Thyroid gland (tissue), 4 donors: ENCODE measurements around the gene MEX3D. TPM values are rescaled to one million over a fixed set of nuclear protein-coding genes. Genes with fewer than 3 reads are reported as not detected.

Experiments used
- DNase-seq, 2 donors: peaks; one replicate each; pipeline ENCODE4 v3.0.0-alpha.2; 2019
- H3K27ac ChIP-seq, 3 donors: fragments of 200-600 bp; sonication (generic); 1 replicate in 2 of 3; 2 replicates in 1 of 3; pipeline ENCODE4 v1.5.1; 2016 to 2019; ENCODE audit warnings: mild to moderate bottlenecking in 1 of 3, moderate library complexity in 1 of 3
- H3K27me3 ChIP-seq: fragments of 200-600 bp; sonication (generic); one replicate; pipeline ENCODE4 v1.5.1; 2019
- H3K36me3 ChIP-seq, 2 donors: fragments of 200-600 bp; sonication (generic); one replicate each; pipeline ENCODE4 v1.5.1; 2016 to 2019
- H3K4me1 ChIP-seq, 2 donors: fragments of 200-600 bp; sonication (generic); one replicate each; pipeline ENCODE4 v1.5.1; 2017 to 2019
- H3K4me3 ChIP-seq, 3 donors: fragments of 200-600 bp; sonication (generic); replicated peaks in 1 of 3; 1 replicate in 2 of 3; 2 replicates in 1 of 3; pipeline ENCODE4 v1.5.1; 2016; ENCODE audit warnings: mild to moderate bottlenecking in 1 of 3
- H3K9me3 ChIP-seq: fragments of 200-600 bp; sonication (generic); one replicate; pipeline ENCODE4 v1.5.1; 2017
- CTCF ChIP-seq, 6 experiments: fragments of 200-600 bp in 3 of 6; fragments of 450-650 bp in 3 of 6; sonication (generic) in 3 of 6; IDR thresholded peaks; one replicate each; pipeline ENCODE4 v1.5.1; 2016 to 2019; ENCODE audit warnings: antibody characterized with exemption in 6 of 6, mild to moderate bottlenecking in 2 of 6, inconsistent platforms in 1 of 6, moderate library complexity in 1 of 6
- POLR2A ChIP-seq, 2 donors: fragments of 450-650 bp; IDR thresholded peaks; one replicate each; pipeline ENCODE4 v1.6.1; 2017; ENCODE audit warnings: antibody characterized with exemption in 2 of 2, mild to moderate bottlenecking in 2 of 2, moderate library complexity in 1 of 2
- WGBS, 2 donors: methylation state at CpG; one replicate each; pipeline ENCODE4 v1.1.5; 2017; 5-methylcytosine and 5-hydroxymethylcytosine counted together
- intact Hi-C: fragments of 100-400 bp; cut with DNase I; formaldehyde crosslinking; loops from one replicate; pipeline ENCODE4 v1.15.1; 2023
- total RNA-seq, 4 donors: library from RNA; depleted of rRNA; stranded (reverse); fragments of >200 nt; gene quantifications; one replicate each; pipeline ENCODE4 v1.2.3, GENCODE V29; 2016

MEX3D gene
- total RNA-seq, 4 donors from 2014 or later: 18.4 to 31.8 (median 26.4) TPM

GRCh38 chr19:1524287-1524971 is 43.7 kb downstream of the MEX3D start:
- H3K27me3 ChIP-seq: peaks cover 7% of the 10 kb centered on the region
- H3K27ac ChIP-seq: no peak overlapping the region
- H3K9me3 ChIP-seq: no peaks in the 10 kb centered on the region
- H3K4me1 ChIP-seq: peaks cover 0 to 7% of the 10 kb centered on the region in 2 donors
- TF ChIP-seq CTCF (IDR thresholded peaks at IDR 0.05) (no peak), POLR2A (IDR thresholded peaks at IDR 0.05) (no peak)
- no peak for DNase-seq
- 28 to 29% methylated on average over 12 to 15 of the region's 49 CpGs for WGBS, 2 donors
- no peaks in the 10 kb centered on the region for H3K36me3 ChIP-seq
- intact Hi-C loops: loop anchor here (10.0 kb wide), 1 partner anchor 240 kb away; the partner anchor contains the start of gene EFNA2
- no peak overlapping the region for H3K4me3 ChIP-seq

GRCh38 chr19:1523412-1524286 is 44.5 kb downstream of the MEX3D start, which contains the start of gene PLK5:
Gene PLK5, plus strand, starts transcription at chr19:1524077. Its CDS starts 2,920 bp downstream, at chr19:1526997.
- no peaks in the 10 kb centered on the region for H3K9me3 ChIP-seq
- no peak within 1 kb of the TSS for H3K27ac ChIP-seq
- 47 to 50% methylated on average over 7 to 10 of the region's 92 CpGs for WGBS, 2 donors
- H3K27me3 ChIP-seq: peaks cover 7% of the 10 kb centered on the region
- intact Hi-C loops: loop anchor here (10.0 kb wide), 1 partner anchor 239 kb away; the partner anchor contains the start of gene EFNA2
- no peak for DNase-seq
- TF ChIP-seq POLR2A (IDR thresholded peaks at IDR 0.05) (no peak), CTCF (IDR thresholded peaks at IDR 0.05) (no peak)
- no peaks in the 10 kb centered on the region for H3K36me3 ChIP-seq
- peaks cover 0 to 7% of the 10 kb centered on the region in 2 donors for H3K4me1 ChIP-seq
- no peak within 1 kb of the TSS for H3K4me3 ChIP-seq

GRCh38 chr19:1522838-1523237 is 45.3 kb downstream of the MEX3D start:
- Histone ChIP-seq H3K9me3 (no peaks in the 10 kb centered on the region), H3K4me1 (peaks cover 0 to 7% of the 10 kb centered on the region in 2 donors), H3K36me3 (no peaks in the 10 kb centered on the region), H3K4me3 (no peak overlapping the region), H3K27me3 (peaks cover 7% of the 10 kb centered on the region), H3K27ac (no peak overlapping the region)
- TF ChIP-seq POLR2A (IDR thresholded peaks at IDR 0.05): no peak
- no peak for TF ChIP-seq CTCF (IDR thresholded peaks at IDR 0.05)
- WGBS, 2 donors: 71 to 77% methylated on average over 9 to 18 of the region's 18 CpGs
- intact Hi-C loops: loop anchor here (10.0 kb wide), 1 partner anchor 238 kb away; the partner anchor contains the start of gene EFNA2
- no peak for DNase-seq

- no peak overlapping the region for H3K27ac ChIP-seq
- intact Hi-C loops: loop anchor here (10.0 kb wide), 1 partner anchor 237 kb away; the partner anchor contains the start of gene EFNA2
- no peak overlapping the region for H3K4me3 ChIP-seq
- no peaks in the 10 kb centered on the region for H3K36me3 ChIP-seq
- TF ChIP-seq CTCF (IDR thresholded peaks at IDR 0.05) (no peak), POLR2A (IDR thresholded peaks at IDR 0.05) (no peak)
- H3K27me3 ChIP-seq: peaks cover 7% of the 10 kb centered on the region
- H3K4me1 ChIP-seq: peaks cover 0 to 7% of the 10 kb centered on the region in 2 donors
- 78 to 82% methylated on average over 10 of the region's 10 CpGs for WGBS, 2 donors
- H3K9me3 ChIP-seq: no peaks in the 10 kb centered on the region
- no peak for DNase-seq
Measured at GRCh38 chr19:1522061-1522460, 46.1 kb downstream of the MEX3D start.
